Measurements from ENCODE around the gene SGTA.
"Not testable (repeated sequence)": the region's sequence is repeated elsewhere in the genome, so short reads cannot be mapped to it uniquely, and the experiment has no call there.

The SGTA gene, protein sequence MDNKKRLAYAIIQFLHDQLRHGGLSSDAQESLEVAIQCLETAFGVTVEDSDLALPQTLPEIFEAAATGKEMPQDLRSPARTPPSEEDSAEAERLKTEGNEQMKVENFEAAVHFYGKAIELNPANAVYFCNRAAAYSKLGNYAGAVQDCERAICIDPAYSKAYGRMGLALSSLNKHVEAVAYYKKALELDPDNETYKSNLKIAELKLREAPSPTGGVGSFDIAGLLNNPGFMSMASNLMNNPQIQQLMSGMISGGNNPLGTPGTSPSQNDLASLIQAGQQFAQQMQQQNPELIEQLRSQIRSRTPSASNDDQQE

DNA sequence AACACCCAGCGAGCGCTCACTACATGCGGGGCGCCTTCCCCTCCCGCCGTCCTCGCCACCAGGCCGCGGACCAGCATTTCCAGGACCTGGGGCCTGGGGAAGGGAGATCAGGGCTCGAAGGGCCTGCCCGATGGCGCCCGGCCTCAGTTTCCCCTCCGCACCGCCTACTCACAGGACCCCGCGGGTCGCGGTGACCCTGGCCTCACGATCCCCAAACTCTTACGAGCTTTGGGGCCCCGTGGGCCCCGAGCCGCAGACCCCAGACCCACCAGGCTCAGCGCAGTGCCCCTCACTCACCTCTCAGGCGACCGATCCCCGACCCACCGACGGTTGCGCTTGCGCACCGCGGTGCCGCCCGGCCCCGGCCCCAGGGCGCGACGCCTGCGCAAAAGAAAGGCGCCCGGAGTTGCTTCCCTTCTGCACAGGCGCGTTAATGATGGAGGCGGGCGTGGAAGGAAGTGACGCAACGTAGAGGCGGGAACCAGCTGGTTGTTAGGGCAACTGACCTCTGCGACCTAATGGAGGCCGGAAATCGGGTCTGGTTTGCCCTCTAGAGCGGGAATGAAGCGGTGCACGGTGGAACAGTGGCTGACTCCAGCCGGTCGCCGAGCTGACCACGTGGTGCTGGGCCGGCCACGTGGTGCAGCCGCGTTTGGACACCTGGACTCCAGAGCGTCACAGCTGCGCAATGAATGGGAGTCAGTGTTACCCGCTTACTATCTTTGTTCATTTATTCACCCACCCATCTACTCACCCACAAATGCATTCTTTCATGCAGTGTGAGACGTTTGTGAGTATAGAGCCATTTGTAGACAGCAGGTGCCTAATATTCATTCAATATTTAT is at the start of gene SGTA:
Gene SGTA, minus strand, starts transcription at position 338 of the 845 bp plus-strand sequence. CDS start 14,205 bp downstream, outside the sequence.
- FAIRE-seq: peak; percentile 97

DNA sequence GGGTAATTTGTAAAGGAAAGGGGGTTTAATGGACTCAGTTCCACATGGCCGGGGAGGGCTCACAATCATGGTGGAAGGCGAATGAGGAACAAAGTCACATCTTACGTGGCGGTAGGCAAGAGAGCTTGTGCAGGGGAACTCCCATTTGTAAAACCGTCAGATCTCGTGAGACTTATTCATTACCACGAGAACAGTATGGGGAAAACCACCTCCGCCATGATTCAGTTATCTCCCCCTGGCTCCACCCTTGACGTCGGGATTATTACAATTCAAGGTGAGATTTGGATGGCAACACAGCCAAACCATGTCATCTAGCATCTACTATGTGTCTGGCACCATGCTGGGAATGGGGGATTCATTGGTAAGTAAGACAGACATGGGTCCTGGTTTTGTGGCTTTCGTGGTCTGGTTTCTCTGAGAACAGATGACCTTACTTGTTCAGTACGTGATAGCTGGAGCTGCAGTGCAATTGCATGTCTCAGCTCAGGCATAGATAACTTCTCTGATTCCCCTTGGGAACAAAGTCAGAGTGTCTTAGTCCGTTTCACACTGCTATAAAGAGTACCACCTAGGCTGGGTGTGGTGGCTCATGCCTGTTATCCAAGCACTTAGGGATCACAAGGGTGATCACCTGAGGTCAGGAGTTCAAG is 44.9 kb upstream of the SGTA start:
- no peak for FAIRE-seq

DNA sequence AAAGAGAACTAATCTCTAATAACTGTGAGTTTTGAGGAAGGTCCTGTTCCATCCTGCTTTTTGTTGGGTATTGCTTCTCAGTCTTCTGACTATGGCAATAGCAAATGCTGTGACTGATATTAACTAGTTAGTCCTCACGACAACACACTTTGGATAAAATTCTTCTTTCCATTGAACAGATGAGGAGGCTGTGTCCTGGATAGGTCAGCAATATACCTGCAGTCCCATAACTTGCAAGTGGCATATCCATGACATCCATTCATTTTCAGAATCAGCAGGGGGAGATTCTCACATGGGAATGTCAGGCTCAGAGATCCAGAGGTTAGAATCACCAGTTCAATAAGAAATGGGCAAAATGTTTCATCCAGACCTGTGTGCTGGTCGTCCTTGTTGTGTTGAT is 43.9 kb upstream of the SGTA start:
- no peak for FAIRE-seq

DNA sequence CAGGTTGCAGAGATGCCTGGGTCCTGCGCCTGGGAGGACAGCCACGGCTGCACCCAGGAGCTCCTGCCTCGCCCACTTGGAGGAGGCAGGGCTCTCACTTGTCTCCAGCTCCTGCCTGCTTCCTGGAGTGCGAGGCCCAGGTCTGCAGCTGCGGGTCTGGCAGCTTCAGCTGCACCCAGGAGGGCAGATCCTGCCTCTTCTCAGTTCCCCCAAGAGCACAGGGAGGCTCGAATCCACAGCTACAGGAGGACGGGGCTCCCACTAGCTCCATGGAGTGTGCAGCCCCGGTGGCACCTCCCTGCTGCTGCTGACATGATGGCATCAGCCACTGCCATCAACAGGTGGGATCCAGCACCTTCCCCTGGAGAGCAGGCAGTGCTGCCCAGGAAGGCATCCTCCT is 41.1 kb upstream of the SGTA start:
- FAIRE-seq: no peak

DNA sequence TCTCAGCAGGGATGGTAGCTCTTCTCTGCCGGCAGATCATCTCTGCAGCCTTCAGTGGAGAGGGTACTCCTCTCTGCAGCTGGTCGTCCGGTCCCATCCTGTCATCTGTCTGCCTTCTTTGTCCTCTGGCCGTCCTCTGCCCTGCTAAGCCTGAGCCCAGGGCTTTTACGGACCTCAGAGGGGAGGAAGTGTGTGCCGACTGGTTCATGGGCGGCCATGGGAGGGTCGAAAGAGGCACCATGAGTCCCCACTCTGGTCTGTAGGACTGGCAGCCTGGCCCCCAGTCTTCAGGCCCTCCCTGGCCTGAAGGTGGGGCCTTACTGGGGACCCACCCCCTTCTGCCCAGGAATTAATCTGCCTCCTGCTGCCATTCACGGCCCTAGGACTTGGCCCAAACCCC is 40.6 kb upstream of the SGTA start:
- no peak for FAIRE-seq

DNA sequence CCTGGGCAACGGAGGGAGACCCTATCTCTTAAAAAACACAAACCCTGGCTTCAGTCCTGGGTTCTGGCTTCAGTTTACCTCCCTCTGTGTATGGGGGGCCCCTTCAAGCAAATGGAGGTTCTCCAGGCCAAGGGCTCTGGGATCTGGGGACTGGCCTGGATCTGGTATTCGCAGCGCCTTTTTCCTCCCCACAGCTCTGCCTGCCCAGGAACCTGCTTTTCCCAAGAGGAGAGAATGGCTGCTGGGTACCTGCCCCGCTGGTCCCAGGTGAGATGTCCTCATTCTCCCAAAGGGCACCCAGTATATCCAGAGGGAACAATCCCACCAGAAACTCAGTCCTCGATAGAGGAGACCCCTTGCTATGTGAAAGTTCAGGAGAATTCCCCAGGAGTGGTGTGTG is 39.8 kb upstream of the SGTA start:
- FAIRE-seq: no peak

DNA sequence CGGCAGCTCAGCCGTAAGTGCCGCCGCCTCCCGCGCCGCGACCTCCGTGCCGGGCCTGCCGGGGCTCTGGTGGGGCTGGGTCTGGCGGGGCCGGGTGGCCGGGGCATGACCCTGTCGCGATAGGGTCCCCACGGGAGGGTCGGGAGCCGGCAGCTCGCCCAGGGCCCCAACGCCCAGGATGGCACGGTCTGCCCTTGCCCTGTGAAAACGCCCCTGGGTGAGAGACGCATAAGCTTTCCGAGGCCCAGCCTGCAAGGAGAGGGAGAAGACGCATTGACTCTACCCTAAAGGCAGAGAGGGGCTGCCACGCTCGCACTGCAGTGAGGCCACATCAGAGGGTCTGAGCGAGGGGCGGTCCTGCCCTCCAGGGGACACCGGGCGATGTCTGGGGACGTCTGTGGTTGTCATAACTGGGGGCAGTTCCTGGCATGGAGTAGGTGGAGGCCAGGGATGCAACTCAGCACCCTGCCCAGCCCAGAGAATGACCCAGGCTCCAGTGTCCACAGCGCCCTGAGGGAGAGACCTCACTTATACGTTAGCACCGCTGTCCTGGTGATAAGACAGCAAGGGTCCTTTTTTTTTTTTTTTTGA is 37.1 kb upstream of the SGTA start:
- no peak for FAIRE-seq

DNA sequence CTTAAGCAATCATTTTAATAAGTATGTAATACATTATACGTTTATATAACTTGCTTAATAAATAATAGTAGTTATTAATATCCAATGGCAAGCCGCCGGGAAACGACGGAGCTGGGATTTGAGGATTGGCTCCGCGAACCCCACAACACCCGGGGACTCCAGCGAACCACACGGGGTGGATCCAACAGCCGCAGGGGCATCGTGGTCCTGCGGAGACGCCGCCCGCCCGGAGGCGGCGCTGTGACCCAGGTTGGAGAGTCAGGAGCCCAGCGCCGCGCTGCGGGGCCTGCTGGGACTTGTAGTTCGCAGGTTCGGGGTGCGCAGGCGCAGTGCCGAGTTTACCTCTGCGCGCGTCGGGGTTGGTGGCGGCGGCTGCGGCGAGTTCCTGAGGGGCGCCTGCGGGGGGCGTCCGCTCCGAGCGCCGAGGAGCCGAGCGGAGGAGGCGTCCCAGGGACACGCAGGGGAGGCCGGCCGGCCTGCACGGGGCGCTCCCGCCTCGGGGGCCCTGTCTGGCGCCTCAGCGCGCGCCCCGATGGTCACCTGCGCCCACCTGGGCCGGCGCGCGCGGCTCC is 36.6 kb upstream of the SGTA start, which contains the start of gene ZNF554:
Gene ZNF554, plus strand, starts transcription at position 329 of the 572 bp plus-strand sequence. Its CDS starts 204 bp downstream, at position 533.
- no peak for FAIRE-seq

DNA sequence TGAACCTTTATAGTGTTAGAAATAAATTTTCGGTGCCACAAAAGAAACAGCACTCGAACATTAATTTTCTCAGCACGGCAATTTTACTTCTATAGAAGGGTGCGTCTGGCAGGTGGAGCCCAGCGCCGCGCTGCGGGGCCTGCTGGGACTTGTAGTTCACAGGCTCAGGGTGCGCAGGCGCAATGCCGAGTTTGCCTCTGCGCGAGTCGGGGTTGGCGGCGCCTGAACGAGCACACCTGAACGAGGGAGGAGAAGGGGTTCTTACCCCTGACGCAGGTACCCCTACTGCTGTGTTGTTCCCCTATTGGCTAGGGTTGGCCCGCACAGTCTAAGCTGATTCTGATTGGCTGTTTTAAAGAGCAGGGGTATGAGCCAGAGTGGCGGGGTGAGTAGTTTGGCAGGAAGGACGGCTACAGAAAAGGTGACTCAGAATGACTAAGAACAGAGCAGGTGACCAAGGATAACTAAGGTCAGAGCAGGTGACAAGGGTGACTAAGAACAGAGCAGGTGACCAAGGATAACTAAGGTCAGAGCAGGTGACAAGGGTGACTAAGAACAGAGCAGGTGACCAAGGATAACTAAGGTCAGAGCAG is 34.3 kb upstream of the SGTA start:
- not testable (repeated sequence) for FAIRE-seq

DNA sequence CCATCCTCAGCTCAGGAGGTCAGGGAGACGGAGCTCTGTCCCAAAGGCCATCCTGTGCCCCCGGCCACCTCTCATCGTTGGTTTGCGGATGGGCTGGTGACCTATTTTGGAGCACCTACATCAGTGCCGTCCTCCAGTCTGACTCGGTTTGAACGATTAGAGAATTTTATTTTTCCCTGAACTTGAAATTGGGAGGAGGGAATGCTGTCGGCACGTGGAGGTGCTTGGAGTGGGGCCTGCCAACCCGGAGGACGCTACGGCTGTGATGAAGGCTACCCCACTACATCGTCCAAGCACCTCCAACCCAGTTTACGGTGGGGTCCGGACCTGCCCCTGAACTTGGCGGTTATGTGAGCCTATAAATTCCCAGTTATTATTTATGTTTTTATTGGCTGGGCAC is 33.6 kb upstream of the SGTA start:
- FAIRE-seq: no peak

DNA sequence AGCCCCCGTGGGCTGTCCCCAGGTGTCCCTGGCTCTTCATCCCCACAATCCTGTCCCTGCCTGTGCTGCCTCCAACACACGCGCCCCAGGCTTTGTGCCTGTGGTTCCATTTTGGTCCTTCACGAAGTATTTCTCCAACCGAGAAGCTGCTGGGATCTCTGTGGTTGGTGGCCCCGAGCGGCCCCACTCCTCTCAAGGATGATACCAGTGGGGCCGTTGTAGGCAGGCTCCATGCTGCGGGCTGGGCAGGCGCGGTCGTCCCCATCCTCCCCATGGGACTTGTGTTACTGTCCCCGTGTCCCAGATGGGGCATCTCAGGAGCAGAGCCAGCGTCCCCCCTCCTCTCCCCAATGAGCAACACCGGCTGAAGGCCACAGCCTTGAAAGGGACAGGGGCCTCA is 32.9 kb upstream of the SGTA start:
- FAIRE-seq: no peak

DNA sequence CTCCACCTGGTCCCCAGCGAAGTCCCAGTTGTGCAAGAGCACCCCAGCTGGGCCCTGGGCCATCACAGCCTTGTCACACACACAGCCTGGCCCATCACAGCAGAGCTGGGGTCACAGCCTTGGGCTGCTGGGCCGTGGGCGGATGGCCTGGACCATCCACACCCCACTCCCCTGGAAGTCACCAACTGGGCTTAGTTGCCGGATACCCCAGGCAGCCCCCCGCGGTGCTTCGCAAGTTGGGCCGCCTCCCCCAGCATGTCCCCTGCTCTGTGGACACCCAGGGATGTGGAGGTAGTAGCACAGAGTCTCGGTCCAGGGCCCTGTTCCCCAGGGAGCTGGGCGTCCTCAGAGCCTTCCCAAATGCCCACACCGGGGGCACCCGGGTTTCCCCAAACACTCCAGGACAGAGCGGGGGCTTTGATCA is 32.1 kb upstream of the SGTA start:
- FAIRE-seq: no peak

DNA sequence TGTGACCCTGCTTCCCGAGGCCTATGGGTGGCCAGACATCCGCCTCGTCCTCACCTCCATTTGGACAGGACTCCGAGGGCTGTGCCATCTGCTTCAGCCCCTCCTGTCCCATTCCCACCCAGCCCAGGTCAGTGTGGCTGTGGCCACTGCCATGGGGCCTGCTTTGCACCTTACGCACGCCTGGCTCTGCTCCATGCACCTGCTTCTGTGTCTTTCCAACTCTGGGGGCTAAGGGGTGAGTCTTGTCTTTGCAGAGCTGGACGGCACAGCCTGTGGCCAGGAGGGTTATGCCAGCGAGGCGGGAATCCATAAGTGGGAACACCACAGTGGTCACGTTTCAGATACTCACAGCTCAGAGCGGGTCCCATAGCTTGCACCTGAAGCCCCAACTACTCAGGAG is 31.4 kb upstream of the SGTA start:
- FAIRE-seq: no peak

DNA sequence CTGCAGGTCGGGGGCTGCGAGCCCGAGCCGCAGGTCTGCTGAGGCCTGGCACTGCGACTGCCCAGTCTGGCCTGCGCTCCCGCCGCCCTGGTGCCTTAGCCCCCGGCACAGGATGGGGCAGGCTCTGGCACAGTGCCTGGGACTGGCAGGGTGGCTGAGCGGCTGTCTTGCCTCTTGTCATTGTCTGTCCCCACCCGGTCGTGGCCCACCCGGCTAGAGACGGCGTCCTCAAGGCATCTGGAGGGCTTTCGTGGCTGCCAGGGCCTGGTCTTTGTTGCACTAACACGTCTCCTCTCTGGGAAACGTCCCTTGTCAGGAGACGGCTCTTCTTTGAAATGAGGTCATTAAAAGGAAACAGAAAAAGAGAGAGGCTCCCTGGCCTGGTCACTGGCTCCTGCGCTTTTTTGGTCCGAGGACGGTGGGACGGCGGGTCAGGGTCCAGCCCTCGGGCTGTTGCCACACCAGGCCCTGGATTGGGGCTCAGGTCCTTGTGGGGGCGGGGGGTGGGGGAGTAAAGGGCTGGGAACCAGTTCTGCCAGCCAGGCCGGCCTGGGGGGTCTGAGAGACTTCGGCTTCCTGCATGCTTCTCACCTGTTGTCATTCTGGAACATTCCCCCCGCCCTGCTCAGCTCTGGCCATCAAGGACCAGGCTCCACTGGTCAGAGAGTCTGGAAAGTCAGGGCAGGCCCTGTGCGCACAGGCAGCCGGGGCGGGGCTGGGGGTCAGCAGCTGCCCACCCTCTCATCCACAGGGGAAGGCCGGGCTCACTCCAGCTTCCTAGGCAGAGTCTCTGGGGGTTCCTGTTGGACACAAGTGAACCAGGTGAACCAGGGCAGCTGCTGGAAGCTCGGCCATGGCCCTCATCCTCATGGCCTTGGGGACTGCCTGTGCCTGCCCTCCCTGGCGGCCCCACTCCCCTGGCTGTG is 30.4 kb upstream of the SGTA start:
- FAIRE-seq: no peak

DNA sequence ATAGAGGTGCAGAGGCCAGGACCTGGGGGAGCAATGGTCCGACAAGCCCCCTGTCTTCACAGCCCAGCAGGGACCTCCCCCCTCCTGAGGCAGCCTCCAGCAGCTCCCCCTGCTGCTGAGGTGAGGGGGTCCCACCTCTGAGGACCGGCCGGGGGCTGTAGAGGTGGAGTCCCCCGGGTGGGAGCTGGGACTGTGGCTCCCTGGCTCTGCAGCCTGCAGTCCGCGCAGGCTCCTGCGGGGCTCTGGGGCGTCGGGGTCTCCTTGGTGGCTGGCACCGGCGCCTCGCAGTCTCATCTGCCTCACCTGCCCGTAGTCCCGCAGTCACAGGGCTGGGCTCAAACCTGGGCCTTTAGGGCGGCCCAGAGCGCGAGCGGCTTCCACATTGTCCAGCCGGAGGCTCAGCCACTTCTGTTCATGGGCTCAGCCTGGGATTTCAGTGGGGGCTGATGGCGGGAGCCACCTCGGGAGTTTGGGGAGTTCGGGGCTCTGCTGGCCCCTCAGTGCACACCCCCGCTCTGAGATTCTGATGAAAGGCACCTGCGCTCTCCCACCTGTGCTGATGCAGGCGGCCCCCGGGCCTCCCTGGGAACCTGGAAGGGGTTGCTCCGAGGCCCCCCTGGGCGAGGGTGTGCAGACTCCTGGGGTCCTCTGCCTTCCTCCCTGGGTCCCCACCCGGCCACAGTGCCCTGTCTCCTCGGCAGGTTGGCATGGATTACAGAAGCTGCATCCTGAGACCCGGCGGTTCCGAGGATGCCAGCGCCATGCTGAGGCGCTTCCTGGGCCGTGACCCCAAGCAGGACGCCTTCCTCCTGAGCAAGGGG is 29.6 kb upstream of the SGTA start:
- FAIRE-seq: no peak

DNA sequence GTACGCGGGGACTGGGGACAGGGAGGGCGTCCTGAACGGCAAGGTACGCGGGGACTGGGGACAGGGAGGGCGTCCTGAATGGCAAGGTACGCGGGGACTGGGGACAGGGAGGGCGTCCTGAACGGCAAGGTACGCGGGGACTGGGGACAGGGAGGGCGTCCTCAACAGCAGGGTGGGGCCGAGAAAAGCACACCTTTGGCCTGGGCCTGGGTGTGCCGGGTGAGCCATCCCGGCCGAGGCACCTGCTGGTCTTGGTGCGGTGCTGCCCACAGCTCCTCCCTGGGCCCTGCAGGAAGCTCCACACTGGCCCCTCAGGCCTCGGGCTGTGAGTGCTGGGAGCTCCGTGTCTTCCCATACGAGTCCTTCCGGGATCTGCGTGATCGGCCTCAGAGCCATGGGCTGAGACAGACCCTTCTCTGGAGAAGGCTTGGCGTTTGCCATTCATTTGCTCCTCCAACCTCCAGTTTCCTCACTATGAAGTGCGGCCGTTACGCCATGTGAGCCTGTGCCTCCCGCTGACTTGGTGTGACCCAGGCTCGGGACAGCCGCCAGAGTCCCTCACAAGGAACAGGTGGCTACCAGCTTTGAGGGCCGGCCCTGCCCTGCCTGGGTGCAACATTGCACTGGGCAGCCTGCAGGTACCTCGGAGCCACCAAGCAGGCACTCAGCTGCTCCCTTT is 28.8 kb upstream of the SGTA start:
- no peak for FAIRE-seq

DNA sequence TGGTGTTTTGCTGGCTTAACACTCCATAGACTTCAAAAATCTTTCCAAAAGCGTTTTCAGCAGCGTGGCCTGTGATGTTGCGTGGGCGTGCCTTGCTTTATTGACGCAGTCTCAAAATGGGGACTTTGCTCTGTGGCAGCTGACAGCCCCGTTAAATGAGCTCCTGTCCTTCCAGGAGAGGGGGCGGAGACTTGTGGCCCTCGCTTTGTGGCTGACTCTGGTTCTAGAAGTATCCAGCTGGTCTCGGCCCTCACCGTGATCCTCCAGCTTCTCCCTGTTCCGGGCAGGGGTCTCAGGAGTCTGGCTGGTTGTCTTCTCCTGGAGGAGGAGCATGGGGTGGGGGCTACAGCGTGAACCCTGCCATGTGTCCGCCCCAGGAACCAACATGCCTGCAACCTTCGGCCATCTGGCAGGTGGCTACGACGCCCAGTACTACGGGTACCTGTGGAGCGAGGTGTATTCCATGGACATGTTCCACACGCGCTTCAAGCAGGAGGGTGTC is 28.2 kb upstream of the SGTA start:
- no peak for FAIRE-seq

DNA sequence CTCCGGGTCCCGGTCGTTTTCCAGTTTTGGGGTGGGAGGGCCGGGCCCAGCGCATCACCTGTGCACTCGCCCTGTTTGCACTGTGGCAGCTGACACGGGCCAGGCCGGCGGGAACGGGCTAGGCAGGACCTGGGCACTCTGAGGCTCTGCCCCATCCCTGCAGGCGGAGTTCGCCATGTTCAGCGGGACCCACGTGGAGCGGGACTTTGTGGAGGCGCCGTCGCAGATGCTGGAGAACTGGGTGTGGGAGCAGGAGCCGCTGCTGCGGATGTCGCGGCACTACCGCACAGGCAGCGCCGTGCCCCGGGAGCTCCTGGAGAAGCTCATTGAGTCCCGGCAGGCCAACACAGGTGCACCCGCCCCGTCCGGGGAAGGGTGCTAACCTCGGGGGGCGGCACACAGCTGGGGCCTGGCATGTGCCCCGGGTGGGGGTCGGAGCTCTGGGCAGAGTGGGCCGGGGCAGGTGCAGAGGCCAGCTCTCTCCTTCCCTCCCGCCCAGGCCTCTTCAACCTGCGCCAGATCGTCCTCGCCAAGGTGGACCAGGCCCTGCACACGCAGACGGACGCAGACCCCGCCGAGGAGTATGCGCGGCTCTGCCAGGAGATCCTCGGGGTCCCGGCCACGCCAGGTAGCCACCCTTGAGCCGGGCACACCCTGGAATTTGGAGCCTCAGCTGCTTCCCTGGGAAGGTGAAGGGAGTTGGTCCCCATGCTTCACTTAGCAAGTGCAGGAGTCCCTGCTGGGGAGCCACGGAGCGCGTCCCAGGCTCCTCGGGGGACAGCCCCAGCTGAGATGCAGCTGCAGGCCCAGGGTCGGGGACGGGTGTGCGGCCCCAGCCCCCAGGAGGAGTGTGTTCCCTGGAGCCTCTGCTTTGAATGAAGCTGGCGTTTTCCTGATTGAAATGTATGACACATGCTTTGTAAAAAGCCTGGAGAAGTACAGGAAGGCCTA is 27.3 kb upstream of the SGTA start:
- no peak for FAIRE-seq

All from A204.1 (cell line).